Central memory CD4-positive, alpha-beta T cell (primary cell): ENCODE measurements around the gene PIK3R6.

ENCODE experiments used
- DNase-seq: peaks from one replicate; pipeline ENCODE4 v3.0.0; 2022

Gene PIK3R6

DNA sequence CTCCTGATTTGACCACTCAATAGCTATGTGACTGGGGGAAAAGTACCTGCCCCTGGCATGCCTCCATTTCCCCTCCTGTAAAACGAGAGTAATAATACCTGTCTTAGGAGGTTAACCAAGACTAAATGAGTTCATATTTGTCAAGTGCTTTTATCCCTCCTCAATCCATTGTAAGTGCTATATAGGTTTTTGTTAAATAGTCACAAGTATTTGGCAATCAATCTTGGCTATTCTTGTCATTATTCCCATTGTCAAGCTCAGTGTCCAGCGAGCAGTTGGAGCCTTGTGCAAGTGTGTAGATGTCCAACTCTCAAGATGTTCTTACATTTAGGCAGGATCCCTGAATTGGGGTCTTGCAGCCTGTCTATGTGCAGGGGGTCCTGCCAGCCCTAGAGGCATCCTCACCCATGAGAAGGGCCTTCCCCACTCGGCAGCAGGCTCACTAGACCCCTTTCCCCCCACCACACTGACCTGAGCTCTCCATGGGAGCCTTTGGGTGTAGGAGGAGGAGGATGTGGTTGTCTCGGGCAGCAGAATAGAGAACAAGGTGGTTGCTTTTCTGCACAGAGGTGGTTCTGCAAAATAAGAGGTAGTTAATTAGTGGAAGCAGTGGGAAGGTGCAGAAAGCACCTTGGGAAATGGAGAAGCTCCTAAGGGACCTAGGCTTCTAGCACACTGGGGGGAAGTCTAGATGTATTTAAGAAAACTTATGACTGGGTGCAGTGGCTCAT is 18.0 kb downstream of the PIK3R6 start:
- DNase-seq: no peak

DNA sequence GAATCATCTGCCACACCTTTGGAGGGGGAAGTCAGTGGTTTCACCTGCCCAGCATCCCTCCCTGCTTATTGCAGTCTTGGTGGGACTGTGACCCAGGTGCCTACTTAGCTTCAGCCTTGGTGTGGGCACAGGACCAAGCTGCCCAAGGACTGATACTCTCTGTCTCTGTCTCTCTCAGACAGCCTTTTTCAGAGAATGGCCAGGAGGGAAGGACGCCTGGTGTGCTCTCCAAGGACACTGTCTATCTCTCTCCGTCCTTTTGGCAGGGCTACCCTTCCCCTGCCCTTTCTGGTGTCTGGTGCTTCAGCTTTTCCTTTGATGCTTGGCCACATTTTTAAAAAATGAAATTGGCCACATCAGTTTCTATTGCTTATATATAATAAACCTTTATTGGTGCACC is 19.6 kb downstream of the PIK3R6 start:
- no peak for DNase-seq

DNA sequence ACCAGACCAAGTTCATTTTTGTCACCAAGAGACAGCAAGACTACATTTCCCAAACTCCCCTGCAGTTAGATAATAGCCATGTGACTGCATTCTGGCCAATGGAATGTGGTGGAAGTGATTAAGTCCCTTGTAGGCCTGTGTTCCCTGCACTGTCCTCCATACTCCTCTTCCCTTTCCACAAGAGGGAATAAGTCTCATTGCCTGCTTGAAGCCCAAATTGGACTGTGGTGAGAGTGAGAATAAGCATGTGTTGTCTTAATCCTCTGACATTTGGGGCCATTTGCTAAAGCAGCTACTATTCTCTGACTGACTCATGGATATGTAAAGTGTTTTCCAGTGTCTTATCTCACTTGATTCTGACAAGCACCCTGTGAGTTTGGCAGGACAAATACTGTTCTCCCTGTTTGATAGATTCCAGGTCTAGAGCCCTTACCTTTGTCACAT is 20.7 kb downstream of the PIK3R6 start:
- DNase-seq: no peak

DNA sequence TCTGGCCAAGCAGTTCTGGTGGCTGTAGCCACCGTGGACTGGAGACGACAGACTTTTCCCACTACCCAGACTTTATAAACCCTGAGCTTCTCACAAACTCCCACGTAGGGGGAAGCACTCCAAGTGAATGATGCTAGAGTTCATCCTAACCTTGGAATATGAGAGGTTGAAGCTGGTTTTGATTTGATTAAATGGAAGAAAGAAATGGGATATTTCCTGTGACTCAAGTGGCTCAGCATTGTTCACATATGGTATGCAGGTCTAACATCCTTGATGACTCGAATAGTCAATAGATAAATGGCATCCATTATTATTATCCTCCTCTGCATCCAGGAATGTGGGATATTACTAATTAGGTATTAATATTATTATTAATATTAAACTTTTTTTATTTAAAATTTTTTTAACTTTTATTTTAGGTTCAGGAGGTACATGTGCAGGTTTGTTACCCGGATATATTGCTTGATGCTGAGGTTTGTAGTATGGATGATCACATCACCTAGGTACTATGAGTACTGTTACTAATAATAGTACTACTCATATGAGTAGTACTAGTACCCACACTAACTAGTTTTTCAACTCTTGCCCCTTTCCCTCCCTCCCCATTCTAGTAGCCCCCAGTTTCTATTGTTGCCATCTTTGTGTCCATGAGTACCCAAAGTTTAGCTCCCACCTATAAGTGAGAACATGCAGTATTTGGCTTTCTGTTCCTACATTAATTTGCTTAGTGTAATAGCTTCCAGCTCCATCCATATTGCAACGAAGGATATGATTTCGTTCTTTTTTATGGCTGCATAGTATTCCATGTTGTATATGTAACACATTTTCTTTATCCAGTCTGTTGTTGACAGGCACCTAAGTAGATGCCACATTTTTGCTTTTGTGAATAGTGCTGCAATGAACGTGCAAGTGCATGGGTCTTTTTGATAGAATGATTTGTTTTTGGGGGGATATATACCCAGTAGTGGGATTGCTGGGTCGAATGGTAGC is 22.9 kb downstream of the PIK3R6 start:
- DNase-seq: no peak

DNA sequence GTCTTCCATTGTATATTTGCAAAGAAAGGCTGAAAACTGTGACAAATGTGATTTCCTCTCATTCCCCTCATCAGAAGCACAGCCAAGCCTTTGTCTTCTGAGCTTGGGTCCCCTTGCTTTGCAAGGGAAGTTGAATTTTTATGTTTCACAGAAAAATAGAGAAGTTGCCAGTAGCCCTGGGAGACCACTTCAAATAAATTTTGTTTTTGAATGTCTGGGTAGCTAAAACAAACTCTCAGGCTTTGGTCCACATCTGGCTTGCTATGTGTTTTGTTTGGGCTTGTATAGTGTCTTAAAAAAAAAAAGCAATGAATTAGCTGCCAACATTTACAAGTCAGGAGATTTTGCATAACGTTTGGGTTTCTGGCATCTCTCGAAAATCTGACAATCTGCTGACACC is 24.1 kb downstream of the PIK3R6 start:
- DNase-seq: no peak

DNA sequence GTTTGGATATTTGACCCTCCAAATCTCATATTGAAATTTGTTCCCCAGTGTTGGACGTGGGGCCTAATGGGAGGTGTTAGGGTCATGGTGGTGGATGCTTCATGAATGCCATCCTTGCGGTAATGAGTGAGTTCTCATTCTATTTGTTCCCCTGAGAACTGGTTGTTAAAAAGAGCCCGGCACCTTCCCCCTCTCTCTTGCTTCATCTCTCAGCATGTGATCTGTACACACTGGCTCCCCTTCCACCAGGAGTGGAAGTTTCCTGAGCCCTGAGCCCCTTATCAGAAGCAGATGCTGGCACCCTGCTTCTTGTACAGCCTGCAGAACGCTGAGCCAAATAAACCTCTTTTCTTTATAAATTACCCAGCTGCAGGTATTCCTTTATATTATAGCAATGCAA is 25.6 kb downstream of the PIK3R6 start:
- DNase-seq: no peak

DNA sequence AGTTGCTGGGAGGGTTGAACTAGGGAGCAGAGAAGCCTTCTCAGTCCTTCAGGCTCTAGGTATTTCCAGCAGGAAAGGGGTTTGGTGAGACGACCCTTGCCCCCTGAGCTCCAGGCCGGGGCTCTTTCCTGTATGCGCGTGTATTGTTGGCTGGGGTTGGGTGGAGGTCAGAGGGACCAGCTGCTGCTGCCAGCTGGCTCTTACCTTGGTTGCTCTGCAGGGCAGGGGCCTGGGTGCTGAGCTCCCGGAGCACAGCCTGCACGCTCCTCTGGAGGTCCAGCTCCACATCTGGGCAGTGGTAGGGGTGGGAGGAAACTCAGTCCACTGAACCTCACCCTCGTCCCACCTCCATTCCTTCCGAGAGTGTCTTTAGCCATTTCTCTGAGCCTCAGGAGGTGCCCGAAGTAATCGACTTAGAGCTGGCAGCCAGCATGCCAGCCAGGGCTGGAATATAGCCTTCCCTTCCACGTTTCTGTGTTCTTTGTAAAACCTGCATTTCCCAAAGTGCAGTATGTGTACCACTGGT is 28.0 kb downstream of the PIK3R6 start:
- no peak for DNase-seq

DNA sequence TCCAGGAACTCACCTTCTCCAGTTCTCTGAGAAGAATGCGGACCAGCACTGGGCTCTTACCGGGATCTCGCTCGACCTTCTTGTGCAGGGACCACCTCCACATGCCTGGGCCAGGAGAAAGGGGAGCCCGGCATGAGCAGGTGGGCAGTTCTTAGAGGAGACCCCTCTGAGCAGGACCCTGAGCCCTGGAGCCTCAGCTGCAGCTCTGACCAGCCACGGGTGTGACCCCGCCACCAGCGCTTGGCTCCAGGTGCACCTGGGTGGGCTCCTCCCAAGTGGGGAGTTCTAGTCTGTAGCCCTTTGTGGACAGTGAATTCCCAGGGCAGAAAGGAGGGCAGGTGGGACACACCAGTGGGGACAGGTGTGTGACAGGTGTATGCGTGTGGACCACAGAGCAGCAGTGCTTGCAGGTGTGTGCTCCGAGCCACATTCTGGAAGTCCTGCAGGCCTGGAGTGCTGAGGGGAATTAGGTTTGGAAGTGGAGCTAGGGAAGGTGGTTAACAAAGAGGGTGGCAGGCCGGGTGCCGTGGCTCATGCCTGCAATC is 28.9 kb downstream of the PIK3R6 start:
- DNase-seq: no peak

DNA sequence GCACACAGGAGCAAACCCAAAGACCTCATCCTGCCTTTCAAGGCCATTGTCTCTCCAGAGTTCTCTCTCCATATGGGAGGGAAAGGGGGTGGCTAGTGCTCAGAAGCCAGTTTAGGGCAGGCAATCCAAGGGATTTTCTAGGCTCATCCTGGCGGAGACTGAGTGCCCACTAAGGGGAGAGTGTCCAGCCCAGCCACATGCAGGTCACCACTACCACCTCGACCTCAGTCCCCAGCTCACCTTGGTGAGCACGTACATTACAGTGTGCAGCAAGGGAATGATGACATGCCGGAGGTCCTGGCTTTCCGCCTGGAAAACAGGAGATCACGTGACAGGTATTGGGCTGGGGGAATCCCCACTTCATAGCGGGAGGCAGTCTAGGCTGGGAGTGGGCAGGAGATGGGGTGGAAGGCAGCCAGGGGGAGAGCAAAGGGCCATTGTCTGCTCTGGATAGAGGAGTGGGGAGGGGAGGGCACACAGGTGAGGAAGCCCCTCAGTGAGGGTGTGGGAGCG is 29.9 kb downstream of the PIK3R6 start:
- no peak for DNase-seq

DNA sequence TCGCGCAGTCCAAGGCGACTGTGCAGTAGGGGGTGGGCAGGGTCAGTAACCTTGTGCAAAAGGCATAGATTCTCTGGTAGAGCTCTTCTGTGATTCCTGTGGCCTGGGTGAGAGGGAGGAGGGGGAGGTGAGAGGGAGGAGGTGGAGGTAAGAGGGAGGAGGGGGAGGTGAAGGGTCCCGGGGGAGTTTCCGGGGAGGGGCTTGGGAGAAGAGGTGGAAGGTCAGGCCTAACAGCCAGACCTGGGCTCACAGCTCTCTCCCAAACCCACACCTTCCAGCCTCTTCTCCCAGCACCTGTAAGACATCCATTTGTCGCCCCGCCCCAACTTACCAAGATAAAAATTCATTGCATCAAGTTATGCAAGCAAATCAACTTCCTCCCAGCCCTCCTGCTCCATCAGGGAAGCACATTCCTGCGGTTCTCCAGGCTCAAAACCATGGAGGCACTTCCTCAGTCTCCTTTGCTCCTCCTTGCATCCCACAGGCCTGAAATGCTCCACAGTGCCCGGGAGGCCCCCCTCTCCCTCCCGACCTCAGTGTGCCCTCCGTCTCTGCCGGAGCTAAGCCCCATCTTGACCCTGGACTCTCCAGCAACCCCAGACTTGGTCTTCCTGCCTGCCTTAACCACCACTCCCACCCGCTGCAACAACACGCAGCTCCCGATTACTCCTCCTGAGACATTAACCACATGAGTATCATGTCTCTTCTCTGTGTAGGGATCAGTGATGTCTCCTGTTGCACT is 30.5 kb downstream of the PIK3R6 start:
- no peak for DNase-seq

DNA sequence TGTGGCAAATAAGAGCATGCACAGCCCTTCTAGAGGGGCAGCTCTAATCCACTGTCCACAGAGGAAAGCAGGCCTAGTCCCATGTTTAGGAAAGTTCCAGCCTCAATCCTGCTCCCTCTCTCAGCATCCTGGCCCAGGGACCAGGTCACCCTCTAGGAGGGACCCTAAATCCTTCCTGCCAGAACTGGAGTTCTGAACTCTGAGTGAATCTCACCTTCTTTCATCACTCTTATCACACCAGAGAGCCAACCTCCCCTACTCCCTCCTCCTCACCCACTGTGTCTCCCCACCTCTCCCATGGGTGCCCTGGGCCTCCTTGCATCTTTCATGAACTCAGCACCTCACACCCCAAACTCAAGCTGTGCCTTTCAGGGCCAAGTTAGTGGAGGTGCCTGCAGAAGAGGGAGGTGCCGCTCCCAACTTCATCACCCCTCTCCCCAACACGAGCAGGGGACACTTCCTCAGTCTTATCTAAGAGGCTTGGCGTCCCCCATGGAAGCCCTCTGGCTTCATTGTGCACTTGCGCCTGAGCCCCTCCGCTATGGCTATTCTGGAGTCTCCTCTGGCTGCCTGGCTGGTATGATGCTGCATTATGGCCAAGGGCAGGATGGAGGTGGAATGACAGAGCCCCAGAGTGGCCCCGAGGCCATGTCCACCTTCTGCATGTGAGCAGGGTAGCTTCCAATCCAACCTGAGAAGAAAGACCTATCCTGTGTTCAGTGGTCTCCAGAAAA is 31.7 kb downstream of the PIK3R6 start:
- DNase-seq: no peak

DNA sequence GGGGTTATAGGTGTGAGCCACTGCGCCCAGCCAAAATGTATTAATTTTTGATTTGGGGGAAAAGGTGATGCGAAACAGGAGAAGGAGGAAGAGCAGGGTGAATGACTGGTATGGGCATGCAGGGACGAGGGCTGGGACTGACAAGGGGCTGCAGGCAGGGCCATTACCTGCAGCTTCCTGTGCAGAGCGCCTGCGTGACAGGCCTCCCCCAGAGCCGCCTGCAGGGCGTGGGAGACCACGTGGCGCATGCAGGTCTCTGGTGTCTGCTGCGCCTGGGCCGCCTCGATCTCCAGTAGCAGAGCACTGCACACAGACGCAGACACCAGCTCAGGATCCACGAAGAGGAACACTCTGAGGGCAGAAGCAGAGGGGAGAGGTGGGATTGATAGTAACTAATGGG is 32.4 kb downstream of the PIK3R6 start:
- no peak for DNase-seq

DNA sequence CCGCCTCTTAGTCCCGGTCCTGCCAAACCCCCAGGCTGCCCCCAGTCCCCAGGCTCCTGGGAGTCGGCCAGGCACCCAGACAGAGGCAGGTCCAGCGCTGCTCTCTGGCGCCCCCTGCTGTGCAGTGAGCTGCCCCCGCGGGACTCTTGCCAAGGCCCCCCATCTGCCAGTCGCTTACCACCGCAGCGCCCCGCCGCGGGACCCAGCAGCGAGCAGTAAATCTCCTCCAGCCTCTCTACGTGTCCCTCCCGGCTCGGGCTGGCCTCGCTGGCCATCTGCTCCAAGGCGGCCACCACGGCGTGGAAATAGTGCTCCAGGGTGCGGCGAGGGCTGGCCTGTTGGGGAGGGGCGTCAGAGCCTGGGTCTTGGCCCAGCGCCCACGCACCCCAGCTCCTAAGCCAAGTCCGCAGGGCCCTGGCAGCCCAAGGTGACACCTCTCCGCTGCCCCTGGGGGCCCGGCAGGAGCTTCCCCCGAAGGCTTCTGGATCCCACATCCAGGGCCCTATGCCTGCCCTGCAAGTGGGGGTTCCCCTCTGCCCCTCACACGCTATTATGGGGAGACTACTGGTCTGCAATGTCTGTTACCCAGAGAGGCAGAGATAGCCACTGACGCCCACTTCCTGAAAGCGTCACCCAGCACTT is 34.6 kb downstream of the PIK3R6 start:
- no peak for DNase-seq

DNA sequence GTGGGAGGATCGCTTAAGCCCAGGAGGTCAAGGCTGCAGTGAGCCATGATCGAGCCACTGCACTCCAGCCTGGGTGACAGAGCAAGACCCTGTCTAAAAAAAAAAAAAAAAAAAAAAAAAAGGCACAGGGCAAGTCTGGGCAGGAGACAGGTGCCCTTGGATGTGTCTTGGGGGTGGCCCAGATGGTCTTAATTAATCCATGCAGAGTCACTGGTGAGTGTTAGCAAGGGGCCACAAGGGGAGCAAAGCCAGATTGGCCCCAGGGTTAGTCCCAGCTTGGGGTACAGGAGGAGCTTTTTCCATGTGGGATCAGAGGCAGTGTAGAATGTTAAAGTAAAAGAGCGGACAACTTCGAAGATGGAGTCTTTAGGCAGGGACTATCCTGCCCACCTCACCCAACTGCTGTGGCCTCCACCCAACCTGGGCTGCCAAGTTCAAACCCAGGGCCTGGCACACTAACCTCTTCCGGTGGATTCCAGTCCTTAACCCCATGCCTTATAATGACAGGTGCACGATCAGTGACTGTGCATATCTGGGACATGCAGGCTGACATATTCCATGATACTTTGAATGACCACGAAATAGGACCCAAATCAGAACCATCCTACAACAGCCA is 36.1 kb downstream of the PIK3R6 start:
- no peak for DNase-seq

DNA sequence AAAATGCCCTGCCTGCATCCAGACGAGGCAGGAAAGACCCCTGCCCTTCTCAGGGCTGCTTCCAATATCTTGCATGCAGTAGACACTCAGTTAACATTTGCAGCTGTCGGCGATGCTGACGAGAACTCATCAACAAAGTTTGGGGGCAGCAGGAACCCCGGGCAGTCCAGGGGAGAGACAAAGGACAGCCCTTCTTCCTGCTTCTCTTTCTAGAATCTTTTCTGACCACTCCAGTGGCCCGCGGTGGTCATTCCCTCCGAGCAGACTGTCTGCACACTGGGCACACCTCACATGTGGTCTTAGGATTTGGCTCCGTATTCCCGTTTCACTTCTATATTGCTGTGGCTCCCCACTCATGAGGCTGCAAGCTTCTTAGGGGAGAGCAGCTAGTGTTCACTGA is 37.3 kb downstream of the PIK3R6 start:
- no peak for DNase-seq

DNA sequence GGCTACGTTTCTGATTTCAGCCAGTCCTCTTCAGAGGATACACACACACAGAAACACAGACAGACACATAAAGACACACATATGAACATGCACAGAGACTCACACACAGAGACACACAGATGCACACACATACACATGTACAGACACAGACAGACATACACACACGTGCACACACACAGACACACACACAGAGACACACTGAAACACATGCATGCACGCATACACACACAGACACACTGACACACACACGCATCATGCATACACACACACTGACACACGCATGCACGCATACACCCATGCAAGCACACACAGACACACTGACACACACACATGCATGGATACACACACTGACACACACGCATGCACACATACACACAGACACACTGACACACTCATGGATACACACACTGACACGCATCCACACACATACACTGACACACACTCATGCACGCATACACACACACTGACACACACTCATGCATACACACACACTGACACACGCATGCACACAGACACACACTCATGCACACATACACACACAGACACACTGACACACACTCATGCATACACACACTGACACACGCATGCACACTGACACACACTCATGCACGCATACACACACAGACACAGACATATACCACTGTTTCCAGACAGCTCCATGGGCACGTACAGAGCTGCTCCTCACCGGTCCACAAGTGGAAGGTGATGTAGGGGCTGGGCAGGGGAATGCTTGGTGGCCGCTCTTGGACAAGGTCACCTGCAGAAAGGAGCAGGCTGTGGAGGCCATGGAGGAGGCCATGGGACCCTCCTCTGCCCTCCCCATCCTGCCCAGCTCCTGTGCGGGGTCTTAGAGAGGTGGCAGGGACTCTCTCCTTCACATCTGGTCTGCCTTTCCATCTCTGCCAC is 38.2 kb downstream of the PIK3R6 start:
- no peak for DNase-seq

DNA sequence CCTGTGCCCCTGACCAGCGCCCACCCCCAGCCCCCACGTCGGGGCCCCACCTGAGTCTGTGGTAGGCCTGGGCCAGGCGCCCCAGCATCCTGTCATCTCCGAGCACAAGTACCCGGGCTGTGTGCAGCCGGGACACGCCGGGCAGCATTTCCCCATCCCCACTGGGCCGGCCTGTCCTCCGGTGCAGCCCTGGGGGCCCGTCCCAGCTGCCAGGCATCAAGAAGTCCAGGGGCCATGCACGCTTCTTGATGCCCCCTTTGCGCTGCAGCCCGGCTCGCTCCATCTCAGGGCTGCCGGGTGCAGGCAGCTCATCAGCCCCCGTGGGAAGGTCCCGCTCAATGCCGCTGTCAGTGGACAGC is 39.0 kb downstream of the PIK3R6 start:
- no peak for DNase-seq

DNA sequence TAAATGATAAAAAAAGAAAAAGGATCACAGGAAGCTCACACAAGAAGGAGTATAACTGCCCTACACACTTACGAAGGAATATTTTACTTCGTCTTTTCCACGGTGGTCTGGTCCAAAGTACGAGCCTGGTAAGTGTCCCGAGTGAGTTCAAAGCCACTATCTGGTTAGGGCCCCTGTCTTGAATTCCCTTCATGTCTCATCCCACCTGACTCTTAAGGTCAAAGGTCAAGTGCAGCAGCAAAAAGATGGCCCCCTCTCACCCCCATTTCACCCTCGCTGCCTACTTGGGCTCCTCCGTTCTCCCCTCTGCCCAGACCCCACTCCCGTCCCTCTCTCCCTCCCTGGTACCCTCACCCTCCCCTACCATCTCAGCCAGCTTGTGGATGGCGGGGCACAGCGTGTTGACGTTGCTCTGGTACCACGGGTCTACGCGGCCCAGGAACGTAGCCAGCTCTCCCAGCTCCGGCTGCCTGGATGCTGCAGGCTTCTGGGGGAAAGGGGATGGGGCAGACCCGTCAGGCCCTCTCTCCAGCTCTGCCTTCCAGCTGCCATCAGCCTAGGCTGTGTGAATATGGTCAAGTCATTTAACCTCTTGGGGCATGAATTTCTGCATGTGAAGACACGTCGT is 40.6 kb downstream of the PIK3R6 start:
- DNase-seq: no peak

DNA sequence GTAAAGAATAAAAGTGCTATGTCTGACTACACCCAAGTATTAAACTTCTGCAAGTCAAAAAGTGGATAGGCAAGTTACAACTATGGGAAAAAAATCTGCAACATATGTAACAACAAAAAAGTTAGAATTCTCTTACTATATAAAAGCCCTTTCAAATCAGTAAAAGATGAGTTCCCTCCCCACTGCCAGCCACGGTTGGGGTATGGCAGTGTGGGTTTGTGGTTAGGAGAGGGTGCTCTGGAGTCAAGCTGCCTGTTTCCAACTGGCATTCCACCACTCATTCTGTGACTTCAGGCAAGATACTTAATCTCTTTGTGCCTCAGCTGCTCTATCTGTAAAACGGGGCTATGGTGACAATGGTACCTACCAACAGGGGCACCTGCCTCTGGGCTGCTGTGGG is 41.7 kb downstream of the PIK3R6 start:
- no peak for DNase-seq
